Kidney (tissue), 14 donors: ENCODE results near the gene RASA3. TPM values are rescaled to one million over a fixed set of nuclear protein-coding genes. Genes with fewer than 3 reads are reported as not detected.

Experiments
- DNase-seq, 5 donors: peaks; one replicate each; pipeline ENCODE4 v3.0.0-alpha.2; 2013 to 2020
- FAIRE-seq: peaks from 2 replicates; lab custom pipeline; 2012; peaks lifted over from hg19 to GRCh38; lab: Jason Lieb, UNC
- H3K27ac ChIP-seq, 2 donors: one replicate each; pipeline ENCODE4 v1.7.0; 2013; ENCODE audit warnings: low read depth in 2 of 2, low read length in 2 of 2, inconsistent platforms in 1 of 2
- H3K27me3 ChIP-seq: one replicate; pipeline ENCODE4 v1.7.1; 2013; ENCODE audit warnings: low read length, inconsistent platforms; ENCODE audit not compliant: control insufficient read depth, insufficient read depth
- H3K36me3 ChIP-seq, 3 donors: one replicate each; pipeline versions ENCODE4 v1.7.0 to v1.7.1; 2013; ENCODE audit warnings: low read length in 3 of 3, control low read depth in 1 of 3, inconsistent platforms in 1 of 3; ENCODE audit not compliant: insufficient read depth in 3 of 3, control insufficient read depth in 2 of 3
- H3K4me1 ChIP-seq, 3 donors: one replicate each; pipeline versions ENCODE4 v1.7.0 to v1.7.1; 2013; ENCODE audit warnings: low read length in 3 of 3, inconsistent platforms in 1 of 3, low read depth in 1 of 3; ENCODE audit not compliant: control insufficient read depth in 2 of 3, insufficient read depth in 2 of 3
- H3K4me3 ChIP-seq, 3 donors: one replicate each; pipeline versions ENCODE4 v1.7.0 to v1.8.1; 2013; ENCODE audit warnings: low read length in 3 of 3, control low read depth in 1 of 3, inconsistent platforms in 1 of 3
- H3K9ac ChIP-seq, 3 donors: one replicate each; pipeline versions ENCODE4 v1.7.0 to v1.7.1; 2013; ENCODE audit warnings: low read length in 3 of 3, control low read depth in 1 of 3, inconsistent platforms in 1 of 3
- H3K9me3 ChIP-seq, 3 donors: one replicate each; pipeline versions ENCODE4 v1.7.0 to v1.7.1; 2013; ENCODE audit warnings: low read length in 3 of 3, control low read depth in 1 of 3, inconsistent platforms in 1 of 3; ENCODE audit not compliant: control insufficient read depth in 2 of 3, insufficient read depth in 1 of 3
- CTCF ChIP-seq: IDR thresholded peaks from 3 replicates; pipeline ENCODE4 v1.5.1; 2012; ENCODE audit warnings: mild to moderate bottlenecking, moderate library complexity, borderline replicate concordance; ENCODE audit not compliant: insufficient read depth; ENCODE audit errors: extremely low read depth
- intact Hi-C: fragments of 100-400 bp; cut with DNase I; formaldehyde crosslinking; loops from one replicate; pipeline ENCODE4 v1.11.1; 2022
- polyA plus RNA-seq: library from polyadenylated mRNA; stranded (reverse); fragments of 350-450 nt; fragmentation: Illumina TruSeq; extraction: RNeasy Lipid Tissue Mini Kit (QIAGEN cat#74804); gene quantifications from one replicate; pipeline ENCODE4 v1.2.3, GENCODE V29; 2014; ENCODE audit warnings: low read depth, low replicate concordance; ENCODE audit not compliant: insufficient read depth
- total RNA-seq: library from RNA; stranded (reverse); fragmentation: NEBNext Ultra II Directional; extraction: Animal tissue kit (Norgen Biotek cat#: 25700); gene quantifications from one replicate; pipeline ENCODE4 v1.2.1, GENCODE V29; 2021
- donor health status: control.
- donor health status: control.
- donor health status: control.
- donor health status: control.
- donor health status: control.
- donor health status: DM: yes; HTN: yes; CAD: no.
- donor health status: Normal renal cell carcinoma (clear cell type).

The RASA3 gene
- total and polyA plus RNA-seq, 2 donors from 2014 or later: 4.2 to 28.8 TPM

- Histone ChIP-seq H3K36me3 (no peaks in the 10 kb centered on the region), H3K9ac (no peak overlapping the region), H3K4me3 (no peak overlapping the region), H3K27me3 (no peaks in the 10 kb centered on the region), H3K4me1 (peaks cover 0 to 15% (median 3%) of the 10 kb centered on the region in 3 donors), H3K27ac (no peak overlapping the region), H3K9me3 (no peaks in the 10 kb centered on the region)
- no peak for DNase-seq
- TF ChIP-seq CTCF: no peak
- intact Hi-C loops: no loop called here
- no peak for FAIRE-seq
Measured at GRCh38 chr13:114030666-114031610, 101.5 kb downstream of the RASA3 start.

GRCh38 chr13:114029866-114030625 is 102.4 kb downstream of the RASA3 start:
- Histone ChIP-seq H3K9me3 (no peaks in the 10 kb centered on the region), H3K36me3 (no peaks in the 10 kb centered on the region), H3K27me3 (no peaks in the 10 kb centered on the region), H3K4me3 (no peak overlapping the region), H3K9ac (no peak overlapping the region), H3K4me1 (peaks cover 0 to 12% (median 3%) of the 10 kb centered on the region in 3 donors), H3K27ac (no peak overlapping the region)
- intact Hi-C loops: no loop called here
- FAIRE-seq: no peak
- TF ChIP-seq CTCF: no peak
- no peak for DNase-seq

GRCh38 chr13:114027826-114028225 is 104.6 kb downstream of the RASA3 start:
- TF ChIP-seq CTCF: no peak

More at GRCh38 chr13:114027826-114028225, 104.6 kb downstream of the RASA3 start:
- intact Hi-C loops: no loop called here
- Histone ChIP-seq H3K4me3 (no peak overlapping the region), H3K27me3 (no peaks in the 10 kb centered on the region), H3K36me3 (no peaks in the 10 kb centered on the region), H3K4me1 (peaks cover 0 to 12% (median 3%) of the 10 kb centered on the region in 3 donors), H3K27ac (peak overlapping the region in 1 of 2 donors; percentile 14), H3K9me3 (no peaks in the 10 kb centered on the region), H3K9ac (no peak overlapping the region)
- DNase-seq: no peak
- FAIRE-seq: no peak
